ENCODE measurements around the gene SLC6A17. TPM values are rescaled to one million over a fixed set of nuclear protein-coding genes. Genes with fewer than 3 reads are reported as not detected.
A peak's percentile ranks its signal among the peaks of the same experiment; 100 is the strongest.

SLC6A17 gene
- total and polyA plus RNA-seq, 10 donors: under 0.01 to 0.02 TPM; not detected in 8

DNA sequence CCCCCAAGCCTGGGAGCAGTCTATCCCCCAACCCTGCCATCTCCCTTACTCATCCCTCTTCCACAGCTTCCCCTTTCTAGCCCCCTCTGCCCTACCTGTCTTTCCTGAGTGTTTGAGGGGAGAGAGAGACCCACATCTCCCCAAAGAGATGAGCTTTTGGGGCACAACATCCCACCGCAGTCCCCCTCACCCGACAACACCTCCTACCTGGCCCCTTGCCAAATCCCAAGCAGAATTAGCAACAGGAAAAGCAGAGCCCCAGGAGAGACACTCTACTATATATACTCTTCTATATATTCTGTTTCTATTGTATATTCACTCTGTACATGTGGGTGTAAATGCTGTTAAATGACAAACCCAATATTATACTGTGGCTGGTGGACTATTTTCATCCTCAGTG, 49.9 kb downstream of the SLC6A17 start:
- no peaks in the 10 kb centered on the region for H3K36me3 ChIP-seq

GRCh38 chr1:110200666-110201065, 50.4 kb downstream of the SLC6A17 start:
- Histone ChIP-seq H3K9me3 (no peaks in the 10 kb centered on the region), H3K27me3 (replicated peaks in 1 of 7) (no peaks in the 10 kb centered on the region), H3K4me3 (no peak overlapping the region), H3K36me3 (no peaks in the 10 kb centered on the region), H3K4me1 (peaks cover 0 to 13% (median 9%) of the 10 kb centered on the region in 6 donors), H3K27ac (no peak overlapping the region)
- TF ChIP-seq POLR2AphosphoS5 (IDR thresholded peaks at IDR 0.05) (no peak), POLR2A (IDR thresholded peaks at IDR 0.05) (no peak)
- TF ChIP-seq, protein P1, sequence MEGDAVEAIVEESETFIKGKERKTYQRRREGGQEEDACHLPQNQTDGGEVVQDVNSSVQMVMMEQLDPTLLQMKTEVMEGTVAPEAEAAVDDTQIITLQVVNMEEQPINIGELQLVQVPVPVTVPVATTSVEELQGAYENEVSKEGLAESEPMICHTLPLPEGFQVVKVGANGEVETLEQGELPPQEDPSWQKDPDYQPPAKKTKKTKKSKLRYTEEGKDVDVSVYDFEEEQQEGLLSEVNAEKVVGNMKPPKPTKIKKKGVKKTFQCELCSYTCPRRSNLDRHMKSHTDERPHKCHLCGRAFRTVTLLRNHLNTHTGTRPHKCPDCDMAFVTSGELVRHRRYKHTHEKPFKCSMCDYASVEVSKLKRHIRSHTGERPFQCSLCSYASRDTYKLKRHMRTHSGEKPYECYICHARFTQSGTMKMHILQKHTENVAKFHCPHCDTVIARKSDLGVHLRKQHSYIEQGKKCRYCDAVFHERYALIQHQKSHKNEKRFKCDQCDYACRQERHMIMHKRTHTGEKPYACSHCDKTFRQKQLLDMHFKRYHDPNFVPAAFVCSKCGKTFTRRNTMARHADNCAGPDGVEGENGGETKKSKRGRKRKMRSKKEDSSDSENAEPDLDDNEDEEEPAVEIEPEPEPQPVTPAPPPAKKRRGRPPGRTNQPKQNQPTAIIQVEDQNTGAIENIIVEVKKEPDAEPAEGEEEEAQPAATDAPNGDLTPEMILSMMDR (IDR thresholded peaks at IDR 0.05 in 8 of 11, conservative IDR thresholded peaks at IDR 0.05 in 3 of 11): no peak
- intact Hi-C loops (cut with DNase I; ENCODE audit: low total_unique reads): loop anchor here (5.0 to 10.0 kb wide), 2 partner anchors 262 to 294 kb away; no protein-coding TSS in a partner anchor
- WGBS, 5 donors: 70 to 84% (median 79%) methylated on average over 14 of the region's 14 CpGs
- DNase-seq: no peak

More for the DNA sequence above, 49.9 kb downstream of the SLC6A17 start:
- H3K4me1 ChIP-seq: peaks cover 0 to 13% (median 9%) of the 10 kb centered on the region in 6 donors
- no peaks in the 10 kb centered on the region for H3K27me3 ChIP-seq (replicated peaks in 1 of 7)
- intact Hi-C loops (cut with DNase I; ENCODE audit: low total_unique reads): loop anchor here (5.0 to 10.0 kb wide), 2 partner anchors 262 to 295 kb away; no protein-coding TSS in a partner anchor
- TF ChIP-seq POLR2A (IDR thresholded peaks at IDR 0.05) (no peak), POLR2AphosphoS5 (IDR thresholded peaks at IDR 0.05) (no peak)
- TF ChIP-seq, protein P1 (IDR thresholded peaks at IDR 0.05 in 8 of 11, conservative IDR thresholded peaks at IDR 0.05 in 3 of 11): no peak
- H3K4me3 ChIP-seq: no peak overlapping the region
- no peak for DNase-seq
- 17 to 31% (median 19%) methylated on average over 2 of the region's 2 CpGs for WGBS, 5 donors
- no peak overlapping the region for H3K27ac ChIP-seq
- no peaks in the 10 kb centered on the region for H3K9me3 ChIP-seq

- Histone ChIP-seq H3K4me1 (peaks cover 0 to 13% (median 9%) of the 10 kb centered on the region in 6 donors), H3K27me3 (replicated peaks in 1 of 7) (no peaks in the 10 kb centered on the region), H3K4me3 (no peak overlapping the region), H3K36me3 (no peaks in the 10 kb centered on the region), H3K27ac (no peak overlapping the region), H3K9me3 (no peaks in the 10 kb centered on the region)
- WGBS, 5 donors: 81 to 91% (median 89%) methylated on average over 6 to 10 of the region's 10 CpGs
- TF ChIP-seq, protein P1 (IDR thresholded peaks at IDR 0.05 in 8 of 11, conservative IDR thresholded peaks at IDR 0.05 in 3 of 11): no peak
- TF ChIP-seq POLR2AphosphoS5 (IDR thresholded peaks at IDR 0.05): no peak
- no peak for DNase-seq
- intact Hi-C loops (cut with DNase I; ENCODE audit: low total_unique reads): loop anchor here (5.0 to 10.0 kb wide), 2 partner anchors 261 to 294 kb away; no protein-coding TSS in a partner anchor
Observed at GRCh38 chr1:110201157-110201825, 51.0 kb downstream of the SLC6A17 start.

- Histone ChIP-seq H3K36me3 (no peaks in the 10 kb centered on the region), H3K27ac (peak overlapping the region in 3 of 8 donors; percentile 33 to 69 (median 36)), H3K4me1 (peaks cover 0 to 23% (median 13%) of the 10 kb centered on the region in 6 donors), H3K27me3 (replicated peaks in 1 of 7) (no peaks in the 10 kb centered on the region), H3K4me3 (no peak overlapping the region), H3K9me3 (no peaks in the 10 kb centered on the region)
- DNase-seq: no peak
- 29 to 35% (median 31%) methylated on average over 6 of the region's 6 CpGs for WGBS, 5 donors
- TF ChIP-seq, protein P1 (IDR thresholded peaks at IDR 0.05 in 8 of 11, conservative IDR thresholded peaks at IDR 0.05 in 3 of 11): peak; percentile 70 to 94 (median 90)
- TF ChIP-seq POLR2AphosphoS5 (IDR thresholded peaks at IDR 0.05): no peak
- intact Hi-C loops (cut with DNase I; ENCODE audit: low total_unique reads): loop anchor here (2.0 to 10.0 kb wide), 3 partner anchors 110 to 292 kb away; no protein-coding TSS in a partner anchor
Observed at GRCh38 chr1:110203021-110203661, 52.8 kb downstream of the SLC6A17 start.
